ENCODE measurements around the gene SLC6A12.

DNA sequence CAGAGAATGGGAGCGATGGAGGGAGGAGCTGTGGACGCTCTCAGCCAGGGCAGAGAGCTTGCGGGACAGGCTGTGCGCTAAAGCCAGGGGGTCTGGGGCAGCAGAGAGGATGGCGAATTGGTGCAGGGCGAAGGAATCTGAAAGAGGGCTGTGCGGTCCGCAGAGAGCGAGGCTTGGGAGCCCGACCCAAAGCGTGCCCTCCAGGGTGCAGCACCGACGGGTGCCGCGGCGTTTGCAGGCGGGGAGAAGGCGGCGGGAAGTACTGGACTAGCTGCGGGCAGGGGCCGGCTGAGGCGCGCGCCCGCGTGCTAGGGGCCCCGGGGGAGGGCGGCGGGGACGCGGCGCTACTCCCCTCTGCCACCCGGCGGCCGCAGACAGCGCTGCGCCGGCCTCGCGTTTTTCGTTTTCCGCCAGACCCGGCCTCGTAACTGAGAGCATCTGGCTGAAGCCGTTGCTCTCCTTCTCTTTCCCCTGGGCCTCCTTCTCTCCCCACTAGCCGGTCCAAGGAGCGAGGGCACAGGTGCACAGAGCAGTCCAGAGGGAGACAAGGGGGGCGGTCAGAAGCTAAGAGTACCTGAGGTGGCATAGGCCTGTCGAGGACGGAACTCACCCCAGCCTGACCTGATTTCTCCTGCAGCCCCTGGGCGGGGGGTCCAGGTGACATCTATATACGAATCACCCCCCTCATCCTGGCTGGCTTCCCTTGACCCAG lies 24.9 kb downstream of the SLC6A12 start:
- TF ChIP-seq CTCF (IDR thresholded peaks at IDR 0.05) (peak; percentile 60 to 93 (median 91)), POLR2A (IDR thresholded peaks at IDR 0.05) (no peak)

All from heart left ventricle (tissue), 13 donors.